Bronchial epithelial cell (primary cell): ENCODE data around the gene PMPCA. TPM values are rescaled to one million over a fixed set of nuclear protein-coding genes. Genes with fewer than 3 reads are reported as not detected.

Source experiments
- DNase-seq: peaks from one replicate; pipeline ENCODE4 v3.0.0-alpha.2; 2010; ENCODE audit warnings: low read depth
- FAIRE-seq: peaks from 2 replicates; lab custom pipeline; 2011; peaks lifted over from hg19 to GRCh38; lab: Jason Lieb, UNC
- H3K27me3 ChIP-seq: 2 replicates; pipeline ENCODE4 v1.5.1; 2011; ENCODE audit warnings: low read length; ENCODE audit not compliant: control insufficient read depth, insufficient read depth
- H3K36me3 ChIP-seq: 2 replicates; pipeline ENCODE4 v1.5.1; 2011; ENCODE audit warnings: low read length; ENCODE audit not compliant: control insufficient read depth, insufficient read depth
- H3K4me3 ChIP-seq: 2 replicates; pipeline ENCODE4 v1.5.1; 2011; ENCODE audit warnings: mild to moderate bottlenecking, low read depth, low read length, control low read depth
- CTCF ChIP-seq: IDR thresholded peaks from 2 replicates; pipeline ENCODE4 v1.5.1; 2011; ENCODE audit warnings: mild to moderate bottlenecking, moderate library complexity, low read length, control low read depth, inconsistent platforms; ENCODE audit not compliant: insufficient read depth, severe bottlenecking
- total RNA-seq: library from RNA; depleted of rRNA; stranded (reverse); fragments of >200 nt; gene quantifications from 2 replicates; pipeline ENCODE4 v1.2.1, GENCODE V29; 2014

Gene PMPCA
- total RNA-seq, 1 donor from 2014 or later, result 43.2 TPM

- no peak for TF ChIP-seq CTCF
Observed at GRCh38 chr9:136453326-136453725, 42.9 kb downstream of the PMPCA start.

GRCh38 chr9:136454026-136454796 is 43.8 kb downstream of the PMPCA start:
- no peak for TF ChIP-seq CTCF
- H3K4me3 ChIP-seq, result no peak overlapping the region
- DNase-seq, result no peak
- no peaks in the 10 kb centered on the region for H3K27me3 ChIP-seq
- peaks cover 48% of the 10 kb centered on the region for H3K36me3 ChIP-seq
- FAIRE-seq, result no peak

More at GRCh38 chr9:136453326-136453725, 42.9 kb downstream of the PMPCA start:
- H3K27me3 ChIP-seq, result no peaks in the 10 kb centered on the region
- DNase-seq (no peak), FAIRE-seq (no peak)
- peaks cover 46% of the 10 kb centered on the region for H3K36me3 ChIP-seq
- no peak overlapping the region for H3K4me3 ChIP-seq

DNA sequence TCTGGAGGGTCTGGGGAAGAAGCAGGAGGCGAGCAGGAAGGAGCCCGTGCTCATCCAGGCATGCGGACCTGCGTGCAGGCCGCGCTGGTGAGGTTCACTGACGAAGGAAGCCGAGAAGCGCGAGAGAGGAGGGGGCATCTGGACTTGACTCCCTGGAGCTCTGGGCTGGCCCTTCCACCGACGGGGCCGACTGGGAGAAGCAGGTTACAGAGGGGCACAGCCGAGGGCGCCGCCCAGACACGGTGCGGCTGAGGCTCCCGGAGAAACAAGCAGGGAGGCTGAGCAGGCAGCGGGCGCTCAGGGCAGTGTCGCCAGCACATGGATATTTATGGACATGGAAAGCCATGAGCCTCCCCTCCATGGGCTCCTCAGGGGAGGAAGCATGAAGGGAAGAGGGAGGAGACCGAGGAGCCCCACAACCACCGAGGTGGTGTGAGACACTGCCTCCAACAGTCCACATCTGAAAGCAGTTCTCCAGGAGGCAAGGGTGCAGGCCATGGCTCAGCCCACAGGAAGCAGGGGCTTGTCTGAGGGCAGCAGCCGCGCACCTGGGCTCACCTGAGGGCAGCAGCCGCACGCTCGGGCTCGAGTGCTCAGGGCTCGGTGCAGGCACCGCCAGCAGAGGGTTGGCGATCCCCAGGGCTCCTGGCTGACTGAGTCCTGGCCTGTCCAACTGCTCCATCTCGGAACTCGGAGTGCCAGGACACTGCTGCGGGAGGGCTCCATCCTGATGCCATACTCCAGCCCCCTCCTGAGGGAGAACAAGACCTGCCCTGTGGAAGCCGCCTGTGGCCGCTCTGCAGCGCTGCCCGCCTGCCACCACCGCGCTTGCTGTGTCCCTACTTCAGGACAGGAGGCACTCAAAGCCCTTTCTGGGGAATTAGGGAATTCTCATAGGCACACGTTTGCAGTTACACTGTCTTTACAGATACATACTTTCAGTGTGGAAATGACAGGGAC is 44.9 kb downstream of the PMPCA start:
- DNase-seq, result no peak
- peaks cover 55% of the 10 kb centered on the region for H3K36me3 ChIP-seq
- H3K27me3 ChIP-seq, result no peaks in the 10 kb centered on the region
- no peak for TF ChIP-seq CTCF
- no peak for FAIRE-seq
- no peak overlapping the region for H3K4me3 ChIP-seq

DNA sequence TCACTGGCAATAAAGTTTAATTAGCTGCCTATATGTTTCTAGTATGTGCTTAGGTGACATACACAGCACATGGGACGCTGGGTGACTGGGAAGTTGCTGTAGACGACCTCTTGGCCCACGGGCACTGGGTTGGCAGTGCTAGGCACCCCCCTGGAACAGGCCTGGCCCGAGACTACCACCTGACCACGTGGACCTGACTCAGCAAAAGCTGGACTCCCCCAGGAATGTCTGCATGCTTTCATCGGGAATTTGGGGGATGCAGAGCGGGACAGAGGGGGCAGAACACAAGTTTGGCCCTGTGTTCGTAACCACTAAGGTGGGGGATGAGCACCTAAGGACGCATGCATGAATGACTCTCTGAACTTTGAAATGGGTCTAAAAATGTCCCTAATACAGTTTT is 45.8 kb downstream of the PMPCA start:
- TF ChIP-seq CTCF, result no peak
- no peak overlapping the region for H3K4me3 ChIP-seq
- H3K27me3 ChIP-seq, result no peaks in the 10 kb centered on the region
- H3K36me3 ChIP-seq, result peaks cover 52% of the 10 kb centered on the region
- FAIRE-seq (no peak), DNase-seq (no peak)

- no peak for TF ChIP-seq CTCF
- H3K27me3 ChIP-seq, result no peaks in the 10 kb centered on the region
- DNase-seq, result no peak
- H3K36me3 ChIP-seq, result peaks cover 52% of the 10 kb centered on the region
- no peak for FAIRE-seq
- H3K4me3 ChIP-seq, result no peak overlapping the region
Observed at GRCh38 chr9:136457326-136457725, 46.9 kb downstream of the PMPCA start.
